Astrocyte of the cerebellum (primary cell): ENCODE results near the gene ANAPC13.

Experiments
- DNase-seq: peaks from one replicate; pipeline ENCODE4 v3.0.0-alpha.2; 2011; ENCODE audit warnings: low read depth
- H3K4me3 ChIP-seq: 2 replicates; pipeline ENCODE4 v1.5.1; 2011; ENCODE audit warnings: mild to moderate bottlenecking, low read depth, low read length, moderate library complexity
- in situ Hi-C: cut with HindIII; loops from 2 replicates; pipeline ENCODE4 v1.10.0; 2017; ENCODE audit warnings: low sequenced_read_pairs
- TF ChIP-seq, protein P1 (sequence below): IDR thresholded peaks from 2 replicates; pipeline ENCODE4 v1.5.1; 2012; ENCODE audit warnings: low read length, low read depth, moderate library complexity, mild to moderate bottlenecking; ENCODE audit errors: missing control alignments

Gene ANAPC13

DNA sequence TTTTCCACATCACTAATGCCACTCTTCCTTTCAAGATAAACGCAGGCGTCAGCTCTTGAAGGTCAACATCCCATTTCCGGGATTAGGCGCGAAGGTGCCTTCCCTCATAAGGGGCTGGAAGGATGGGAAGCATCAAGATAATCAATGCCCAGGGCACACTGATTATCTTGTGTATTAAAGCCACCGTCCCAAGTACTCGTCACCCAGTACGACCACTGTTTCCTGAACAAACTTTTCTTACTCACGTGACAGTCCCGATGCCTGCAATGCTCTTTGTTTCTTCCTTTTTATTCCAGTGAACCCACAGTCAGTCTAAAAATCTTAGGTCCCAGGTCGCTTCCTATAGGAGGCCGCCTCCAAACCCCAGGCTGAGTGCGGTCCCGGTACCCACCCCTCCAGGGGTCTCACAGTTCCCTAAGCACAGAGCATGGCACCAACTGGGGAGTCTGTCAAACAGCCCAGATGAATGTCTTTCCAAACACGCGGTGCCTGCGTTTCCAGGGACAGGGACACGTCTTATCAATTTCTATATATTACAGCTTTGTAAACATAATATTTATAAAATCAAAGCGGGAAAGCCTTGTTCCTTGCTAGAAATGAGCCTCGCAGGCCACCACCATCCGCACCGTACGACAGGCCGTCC lies 589 bp downstream of the ANAPC13 start:
- H3K4me3 ChIP-seq, result peak overlapping the region; percentile 57
- TF ChIP-seq, protein P1, sequence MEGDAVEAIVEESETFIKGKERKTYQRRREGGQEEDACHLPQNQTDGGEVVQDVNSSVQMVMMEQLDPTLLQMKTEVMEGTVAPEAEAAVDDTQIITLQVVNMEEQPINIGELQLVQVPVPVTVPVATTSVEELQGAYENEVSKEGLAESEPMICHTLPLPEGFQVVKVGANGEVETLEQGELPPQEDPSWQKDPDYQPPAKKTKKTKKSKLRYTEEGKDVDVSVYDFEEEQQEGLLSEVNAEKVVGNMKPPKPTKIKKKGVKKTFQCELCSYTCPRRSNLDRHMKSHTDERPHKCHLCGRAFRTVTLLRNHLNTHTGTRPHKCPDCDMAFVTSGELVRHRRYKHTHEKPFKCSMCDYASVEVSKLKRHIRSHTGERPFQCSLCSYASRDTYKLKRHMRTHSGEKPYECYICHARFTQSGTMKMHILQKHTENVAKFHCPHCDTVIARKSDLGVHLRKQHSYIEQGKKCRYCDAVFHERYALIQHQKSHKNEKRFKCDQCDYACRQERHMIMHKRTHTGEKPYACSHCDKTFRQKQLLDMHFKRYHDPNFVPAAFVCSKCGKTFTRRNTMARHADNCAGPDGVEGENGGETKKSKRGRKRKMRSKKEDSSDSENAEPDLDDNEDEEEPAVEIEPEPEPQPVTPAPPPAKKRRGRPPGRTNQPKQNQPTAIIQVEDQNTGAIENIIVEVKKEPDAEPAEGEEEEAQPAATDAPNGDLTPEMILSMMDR, result no peak
- in situ Hi-C loops, result loop anchor here (25.0 kb wide), 3 partner anchors 173 to 548 kb away; no protein-coding TSS in a partner anchor
- DNase-seq, result peak; percentile 80

DNA sequence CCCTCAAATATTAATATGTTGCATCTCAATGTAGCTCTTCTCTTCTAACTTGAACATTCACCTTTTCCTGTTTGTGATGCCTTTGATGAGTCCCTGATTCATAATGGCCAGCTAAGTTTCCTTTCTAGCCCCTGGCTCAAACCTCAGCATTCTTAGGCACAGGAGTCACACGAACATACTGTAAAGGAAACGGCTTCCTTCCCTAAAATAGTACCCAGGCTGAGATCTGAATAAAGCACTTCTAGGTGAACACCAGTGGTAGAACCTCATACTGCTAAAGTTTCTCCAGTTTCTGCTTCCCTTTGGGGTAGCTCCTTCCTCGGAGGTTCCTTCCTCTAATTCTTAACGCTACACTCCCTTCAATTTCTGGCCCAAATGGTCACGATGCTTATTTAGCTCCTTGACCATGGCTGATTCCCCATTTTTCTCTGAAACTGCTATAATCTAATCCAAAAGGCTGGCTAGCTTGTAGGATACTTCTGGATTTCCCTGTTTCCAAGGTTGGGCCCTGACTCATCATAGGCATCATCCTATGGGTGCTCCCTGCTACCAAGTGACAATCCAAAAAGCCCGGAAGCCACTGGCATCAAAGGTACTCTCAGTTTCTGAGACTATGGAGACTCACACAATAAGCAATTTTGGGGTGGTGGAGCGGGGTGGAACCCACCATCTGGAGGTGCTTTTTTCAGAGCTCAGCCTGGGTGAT lies 2.4 kb downstream of the ANAPC13 start:
- DNase-seq, result peak; percentile 59
- H3K4me3 ChIP-seq, result no peak overlapping the region
- in situ Hi-C loops, result loop anchor here (25.0 kb wide), 3 partner anchors 171 to 546 kb away; no protein-coding TSS in a partner anchor
- TF ChIP-seq, protein P1, result no peak

DNA sequence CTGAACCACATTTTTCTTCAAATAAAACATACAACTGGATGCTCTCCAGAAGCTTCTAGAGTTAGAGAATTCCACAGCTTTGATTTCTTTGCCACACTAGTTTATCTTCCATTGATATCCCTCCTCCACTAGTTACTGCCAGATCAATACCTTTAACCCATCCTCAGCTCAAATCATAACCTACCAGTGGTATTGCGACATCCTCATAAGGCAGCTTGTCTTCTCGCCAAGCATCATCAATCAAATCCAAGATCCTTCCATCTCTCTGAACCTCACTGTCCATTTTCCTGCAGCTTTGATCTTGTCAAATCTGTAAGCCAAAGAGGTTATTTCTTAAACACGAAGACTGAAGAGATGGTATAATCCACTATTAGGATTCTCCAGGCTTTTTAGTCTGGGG lies 3.2 kb downstream of the ANAPC13 start:
- in situ Hi-C loops, result loop anchor here (25.0 kb wide), 3 partner anchors 170 to 545 kb away; no protein-coding TSS in a partner anchor
- no peak for DNase-seq
- H3K4me3 ChIP-seq, result no peak overlapping the region
- TF ChIP-seq, protein P1, result no peak

DNA sequence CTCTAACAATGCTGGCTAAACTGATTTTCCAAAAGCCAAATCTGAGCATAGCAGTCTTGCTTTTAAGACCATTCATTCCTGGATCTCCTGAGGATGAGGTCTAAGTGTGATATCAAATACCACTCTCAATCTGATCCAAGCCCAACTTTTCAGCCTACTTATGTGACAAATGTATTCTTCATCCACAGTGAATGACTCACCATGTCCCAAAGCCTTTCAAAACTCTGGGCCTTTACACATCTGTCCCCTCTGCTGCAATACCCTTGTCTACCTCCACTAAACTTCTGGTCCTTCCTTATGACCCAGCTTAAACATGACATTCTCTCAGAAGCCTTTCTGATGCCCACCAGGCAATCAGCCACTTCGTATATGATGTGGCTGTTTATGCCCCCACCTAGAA lies 4.6 kb downstream of the ANAPC13 start:
- TF ChIP-seq, protein P1, result no peak
- no peak for DNase-seq
- H3K4me3 ChIP-seq, result no peak overlapping the region
- in situ Hi-C loops, result loop anchor here (25.0 kb wide), 3 partner anchors 169 to 544 kb away; no protein-coding TSS in a partner anchor

DNA sequence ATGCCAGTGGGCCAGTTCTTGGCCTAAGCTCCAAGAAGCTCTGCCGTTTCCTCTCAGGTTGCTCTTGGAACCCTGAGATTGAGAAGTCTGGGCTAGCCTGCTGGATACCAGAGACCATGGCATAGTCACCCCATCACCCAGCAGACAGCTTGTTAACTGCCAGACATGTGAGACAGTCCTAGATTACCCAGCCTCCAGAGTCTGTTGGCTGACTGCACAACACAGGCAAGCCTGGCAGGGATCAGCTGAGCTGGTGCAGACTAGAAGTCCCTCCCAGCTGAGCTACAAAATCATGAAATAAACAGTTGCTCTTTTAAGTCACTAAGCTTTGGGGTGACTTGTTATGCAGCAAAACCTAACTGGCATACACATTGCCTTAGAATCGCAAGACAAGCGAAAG lies 5.2 kb downstream of the ANAPC13 start:
- TF ChIP-seq, protein P1, result no peak
- H3K4me3 ChIP-seq, result no peak overlapping the region
- DNase-seq, result no peak
- in situ Hi-C loops, result loop anchor here (25.0 kb wide), 3 partner anchors 168 to 543 kb away; no protein-coding TSS in a partner anchor

DNA sequence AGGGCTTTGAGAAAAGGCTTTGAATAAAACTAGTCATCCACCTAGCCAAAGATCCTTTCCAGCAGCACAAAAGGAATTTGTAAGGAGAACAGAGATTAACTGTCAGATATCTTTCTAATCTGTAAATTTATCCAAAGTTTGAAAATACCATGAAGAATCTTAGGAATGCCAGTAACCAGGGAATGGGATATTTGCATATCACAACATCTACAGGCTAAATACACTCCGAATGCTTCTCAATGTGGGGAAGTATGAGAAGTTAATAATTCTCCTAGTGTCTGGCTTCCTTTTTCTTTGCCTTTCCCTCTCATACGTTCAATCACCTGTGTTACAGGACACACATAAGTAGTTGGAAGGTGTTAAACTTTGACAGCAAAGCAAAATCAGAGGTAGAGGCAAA lies 7.8 kb downstream of the ANAPC13 start:
- no peak for DNase-seq
- in situ Hi-C loops, result loop anchor here (25.0 kb wide), 3 partner anchors 166 to 541 kb away; no protein-coding TSS in a partner anchor
- H3K4me3 ChIP-seq, result no peak overlapping the region
- TF ChIP-seq, protein P1, result no peak
